SK-N-DZ (cell line): ENCODE data around the gene GLIS1.

ENCODE experiments used
- DNase-seq: peaks from one replicate; pipeline ENCODE4 v3.0.0-alpha.2; 2015; ENCODE audit warnings: low spot score

GLIS1 gene

DNA sequence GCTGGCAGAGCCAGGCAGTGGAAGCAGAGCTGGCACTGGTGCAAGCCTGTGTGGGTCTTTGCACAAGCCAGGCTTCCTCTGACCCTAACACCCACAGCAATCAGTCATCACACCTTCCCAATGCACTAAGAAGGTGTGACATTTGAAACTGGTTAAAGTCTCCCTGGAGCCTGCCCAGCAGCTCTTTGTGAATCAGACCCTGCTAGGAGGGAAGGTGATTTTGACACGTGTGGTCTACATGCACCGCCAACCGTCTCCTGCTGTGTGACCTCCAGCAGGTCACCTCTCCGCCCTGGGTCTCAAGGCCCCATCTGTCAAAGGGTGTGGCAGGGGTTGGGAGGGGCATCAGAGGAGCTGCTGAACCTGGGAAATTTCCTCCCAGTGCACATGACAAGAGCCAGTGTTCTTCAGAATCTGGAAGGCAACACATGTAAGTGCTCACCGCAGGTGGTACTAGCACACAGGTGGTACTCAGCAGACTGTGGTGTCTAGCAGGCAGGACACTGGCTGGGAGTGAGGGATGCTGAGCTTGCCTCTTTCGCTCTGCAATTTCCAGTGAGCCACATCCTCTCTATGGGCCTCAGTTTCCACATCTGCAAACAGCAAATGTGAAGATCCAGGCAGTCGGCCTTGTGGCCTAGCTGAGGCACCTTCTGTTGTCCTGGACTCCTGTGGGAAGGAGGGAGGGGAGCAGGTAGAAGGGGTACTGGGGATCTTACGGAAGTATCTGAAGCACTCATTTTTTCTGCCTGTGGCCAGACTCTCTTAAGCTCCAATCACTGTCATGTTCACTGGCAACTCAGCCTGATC, 156.5 kb downstream of the GLIS1 start:
- DNase-seq: no peak

DNA sequence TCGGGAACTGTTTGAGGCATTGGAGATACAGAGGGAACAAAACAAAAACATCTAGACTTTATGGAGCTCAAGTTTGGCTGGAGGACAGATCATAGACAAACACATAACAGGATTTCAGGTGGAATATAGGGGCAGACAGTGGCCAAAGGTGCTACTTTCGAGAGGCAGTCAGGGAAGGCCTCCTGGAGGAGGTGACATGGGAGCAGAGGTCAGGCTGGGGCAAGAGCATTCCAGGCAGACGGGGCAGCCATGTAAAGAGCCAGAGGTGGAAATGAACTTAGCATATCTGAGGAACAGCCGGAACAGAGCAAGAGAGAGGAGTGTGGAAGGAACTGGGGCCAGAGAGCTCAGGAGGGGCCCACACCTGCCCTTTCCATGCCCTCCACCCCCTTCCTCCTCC, 157.5 kb downstream of the GLIS1 start:
- DNase-seq: no peak

DNA sequence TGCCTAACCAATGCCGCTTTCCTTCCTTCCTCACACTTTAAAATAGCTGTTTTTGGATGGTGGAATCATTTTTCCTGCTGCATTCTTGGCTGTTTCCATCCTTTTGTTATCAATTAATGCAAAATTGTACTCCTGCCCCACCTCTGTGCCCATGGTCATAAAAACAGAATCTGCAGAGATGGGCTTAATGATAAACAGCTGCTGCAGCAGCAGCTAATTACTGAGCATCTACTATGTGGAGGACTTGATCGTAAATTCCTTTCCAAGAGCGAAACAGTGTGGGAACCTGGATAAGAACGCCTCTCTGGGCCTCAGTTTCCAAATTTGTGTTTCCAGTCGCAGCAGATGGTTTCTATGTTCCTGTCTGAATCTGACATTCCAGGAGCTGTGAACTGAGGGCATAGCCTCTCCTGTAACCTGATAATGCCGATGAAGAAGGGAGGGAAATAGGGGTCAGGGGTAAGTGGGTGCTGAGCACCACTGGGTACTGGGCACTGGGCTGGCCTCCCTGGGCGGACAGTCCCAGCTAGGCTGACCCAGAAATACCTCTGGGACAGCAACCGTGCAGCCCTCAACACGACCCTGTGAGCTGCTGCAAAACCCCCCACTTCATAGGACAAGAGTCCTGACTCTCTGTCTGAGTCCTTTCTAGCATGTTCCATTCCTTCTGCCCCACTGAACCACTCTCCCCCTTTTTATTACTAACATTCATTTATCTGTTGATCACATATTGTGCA, 158.1 kb downstream of the GLIS1 start:
- no peak for DNase-seq

DNA sequence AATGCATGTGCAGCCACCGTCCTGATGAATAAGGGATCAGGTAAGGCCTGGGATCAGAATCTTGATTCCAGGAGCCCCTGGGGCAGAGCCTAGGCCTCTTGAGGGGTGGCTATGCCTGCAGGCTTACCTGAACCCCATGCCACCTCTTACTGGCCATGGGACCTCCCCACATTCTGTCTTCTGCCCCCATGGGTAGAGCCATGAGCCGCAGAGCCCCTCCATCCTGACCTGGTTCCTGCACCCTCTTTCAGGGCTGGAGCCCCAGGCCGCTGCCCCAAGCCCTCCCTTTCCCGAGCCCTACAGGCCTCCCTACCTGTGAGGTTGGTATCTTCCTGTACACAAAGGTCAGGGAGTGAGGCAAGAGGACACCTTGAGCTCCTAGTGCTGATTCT, 159.0 kb downstream of the GLIS1 start:
- no peak for DNase-seq

DNA sequence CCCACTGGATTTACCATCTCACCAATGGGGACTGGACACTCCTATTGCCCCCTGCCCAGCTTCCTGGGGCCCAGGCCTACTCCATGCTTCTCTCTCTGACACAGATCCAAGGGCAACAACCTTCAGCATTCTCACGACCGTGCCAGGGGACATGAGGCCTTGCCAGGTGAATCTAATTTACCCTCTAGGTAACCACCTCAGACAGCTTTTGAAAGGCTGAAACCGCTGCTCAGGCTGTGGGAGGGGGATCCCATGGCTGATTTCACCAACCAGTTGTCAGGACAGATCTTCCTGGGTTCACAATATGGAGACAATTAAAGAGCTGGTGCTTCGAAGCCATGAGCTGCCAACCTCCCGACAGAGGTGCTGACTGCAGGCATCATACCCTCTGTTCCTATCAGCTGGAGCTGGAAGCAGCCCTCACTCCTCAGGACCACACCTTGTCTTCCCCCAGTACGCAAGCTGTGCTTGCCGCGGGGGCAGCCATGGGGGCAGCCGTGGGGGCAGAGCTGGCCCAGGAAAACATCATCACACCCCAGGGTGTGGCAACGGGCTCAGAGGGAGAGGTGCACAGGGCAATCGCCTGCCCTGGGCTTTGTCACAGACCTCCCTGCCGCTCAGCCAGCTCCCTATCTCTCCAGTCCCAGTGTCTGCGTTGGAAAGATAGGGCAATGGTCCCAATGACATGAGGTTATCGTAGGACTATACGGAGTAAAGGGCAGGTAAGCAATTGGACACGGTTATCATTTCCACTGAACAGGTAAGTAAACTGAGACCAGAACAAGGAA, 159.5 kb downstream of the GLIS1 start:
- no peak for DNase-seq

DNA sequence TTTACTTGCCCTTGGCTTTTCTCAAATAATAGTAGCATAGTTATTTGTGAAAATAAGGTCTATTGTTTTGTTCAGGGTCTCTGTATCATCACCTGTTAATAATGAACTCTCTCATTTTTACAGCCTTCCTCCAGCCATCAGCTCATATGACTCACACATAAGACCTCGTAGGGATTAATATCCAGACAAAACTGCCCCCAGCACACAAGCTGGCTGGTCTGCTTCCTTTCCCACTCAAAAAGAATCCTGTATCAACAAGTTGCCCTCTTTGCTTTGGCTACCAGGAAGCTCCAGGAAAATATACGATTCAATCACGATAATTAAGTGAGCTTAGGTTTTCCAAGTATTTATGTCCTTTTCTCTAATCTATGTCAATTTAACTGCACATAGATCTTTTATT, 160.6 kb downstream of the GLIS1 start:
- no peak for DNase-seq

DNA sequence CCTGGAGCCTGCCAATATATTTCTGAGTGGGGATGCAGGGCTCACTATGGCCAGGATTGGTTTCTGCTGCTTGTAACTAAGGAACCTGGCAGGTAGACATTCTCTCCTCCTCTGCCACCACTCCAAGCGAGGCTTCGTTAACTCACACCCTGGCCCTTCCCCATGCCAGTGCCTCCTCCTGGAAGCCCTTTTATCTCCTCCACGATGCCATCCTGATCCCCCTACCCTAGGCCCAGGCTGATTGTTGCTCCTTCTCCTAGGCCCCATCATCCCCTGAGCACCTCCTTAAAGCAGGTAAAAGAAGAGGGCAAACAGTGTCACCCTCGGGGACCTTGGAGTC, 161.2 kb downstream of the GLIS1 start:
- DNase-seq: no peak

DNA sequence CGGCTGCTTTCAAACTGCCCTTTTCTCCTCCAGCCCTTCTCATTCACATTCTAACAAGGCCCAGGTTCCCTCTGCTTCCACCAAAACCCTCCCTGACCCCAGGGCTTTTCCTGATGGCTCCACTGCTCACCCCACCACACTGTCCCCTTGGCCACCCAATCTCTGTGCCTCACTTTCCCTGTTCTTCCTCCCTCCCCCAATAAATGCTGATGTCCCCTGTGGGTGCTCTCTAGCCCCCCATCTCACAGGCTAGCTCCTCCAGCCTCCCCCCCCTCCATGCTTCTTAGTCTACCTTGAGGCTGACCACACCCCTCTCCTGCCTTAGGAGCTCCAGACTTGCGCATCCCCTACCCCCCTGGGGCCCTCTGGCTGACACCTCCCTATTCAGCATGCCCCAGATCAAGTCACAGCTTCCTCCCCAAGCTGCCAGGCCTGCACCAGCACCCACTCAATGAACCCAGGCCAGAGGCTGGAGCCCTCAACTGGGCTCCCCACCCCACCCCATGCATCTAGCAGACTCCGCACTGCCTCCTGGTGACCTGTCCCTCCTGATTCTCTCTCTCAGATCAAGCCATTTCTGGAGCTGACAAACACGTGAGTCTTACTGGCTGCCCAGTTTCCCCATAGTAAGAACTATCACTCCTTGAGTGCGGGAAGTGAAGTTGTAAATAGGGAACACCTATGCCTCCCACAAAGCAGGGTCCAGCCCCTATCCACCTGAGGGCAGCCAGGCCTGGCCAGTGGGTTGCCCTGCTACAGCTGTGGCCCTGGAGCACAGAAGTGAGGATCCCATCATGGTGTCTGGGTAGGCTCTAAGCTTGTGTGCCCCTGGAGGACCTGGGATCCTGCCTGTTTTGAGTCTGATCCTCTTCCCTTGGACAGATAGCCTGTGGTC, 161.9 kb downstream of the GLIS1 start:
- no peak for DNase-seq

DNA sequence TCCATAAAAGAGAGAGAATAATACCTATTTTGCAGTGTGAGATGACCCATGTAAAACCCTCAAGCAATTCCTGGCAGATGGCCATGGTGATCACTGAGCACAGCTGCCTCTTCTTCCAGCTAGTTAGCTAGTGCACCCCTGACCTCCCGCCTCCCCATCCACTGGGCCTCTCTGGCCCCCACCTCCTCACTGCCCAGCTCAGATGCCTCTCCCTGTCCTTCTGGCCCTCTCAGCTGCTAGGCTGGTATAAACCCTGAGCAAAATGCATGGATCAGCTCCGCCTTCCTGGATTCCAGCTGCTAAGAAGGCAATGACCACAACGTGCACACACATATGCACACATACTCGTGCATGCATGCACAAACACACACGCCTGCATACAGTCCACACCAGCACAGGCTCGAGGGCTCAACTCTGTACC, 162.6 kb downstream of the GLIS1 start:
- DNase-seq: no peak

DNA sequence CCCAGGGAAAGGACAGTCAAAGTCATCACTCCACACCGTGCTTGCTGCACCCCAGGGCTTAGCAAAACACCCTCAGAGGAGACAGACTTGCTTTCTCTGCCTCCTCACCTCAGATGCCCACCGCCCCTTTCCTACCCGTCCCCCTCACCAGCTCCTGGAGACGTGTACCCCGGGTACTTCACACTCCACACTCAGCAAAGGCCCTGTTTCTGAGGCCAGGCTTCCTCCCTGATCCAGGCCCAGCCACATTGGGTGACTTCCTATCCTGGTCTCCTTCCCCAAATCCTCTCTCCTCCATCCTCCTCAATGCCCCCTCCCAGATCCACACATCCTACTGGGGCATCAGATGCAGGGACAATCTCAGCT, 163.0 kb downstream of the GLIS1 start:
- DNase-seq: no peak

DNA sequence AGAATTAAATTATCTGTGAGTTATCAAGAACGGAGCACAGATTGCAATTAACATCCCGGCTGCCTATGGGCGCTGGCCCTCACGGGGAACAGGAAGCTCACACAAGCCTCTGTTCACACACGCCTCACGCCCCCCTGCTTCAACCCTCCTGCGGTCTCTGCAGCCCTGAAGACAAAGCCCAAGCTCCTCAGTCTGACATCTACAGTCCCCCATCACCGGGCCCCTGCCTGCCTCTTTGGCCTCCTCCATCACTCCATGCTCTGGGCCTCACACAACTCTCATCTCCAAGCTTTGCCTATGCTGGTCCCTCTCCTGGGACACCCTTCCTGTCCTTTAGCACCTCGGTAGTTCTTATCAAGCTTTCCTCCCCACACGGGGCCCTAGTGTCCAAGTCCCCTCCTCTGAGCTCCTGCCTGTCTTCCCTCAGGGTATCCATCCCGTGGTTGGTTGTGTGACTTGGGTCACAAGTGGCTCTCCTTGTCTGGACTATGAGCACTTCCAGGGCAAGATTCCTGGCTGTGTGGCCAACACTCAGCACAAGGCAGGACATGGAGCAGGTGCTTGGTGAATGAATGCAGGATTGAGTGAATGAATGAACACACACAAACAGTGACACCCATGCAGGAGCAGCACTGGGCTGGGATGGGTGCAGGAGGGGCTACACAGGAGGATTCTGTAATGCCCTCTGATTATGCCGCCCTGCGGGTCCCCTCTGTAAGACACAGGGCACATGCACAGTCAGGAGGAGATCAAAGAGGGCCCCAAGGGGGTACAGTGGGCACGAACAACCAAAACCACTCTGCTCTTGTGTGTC, 163.6 kb downstream of the GLIS1 start:
- no peak for DNase-seq

DNA sequence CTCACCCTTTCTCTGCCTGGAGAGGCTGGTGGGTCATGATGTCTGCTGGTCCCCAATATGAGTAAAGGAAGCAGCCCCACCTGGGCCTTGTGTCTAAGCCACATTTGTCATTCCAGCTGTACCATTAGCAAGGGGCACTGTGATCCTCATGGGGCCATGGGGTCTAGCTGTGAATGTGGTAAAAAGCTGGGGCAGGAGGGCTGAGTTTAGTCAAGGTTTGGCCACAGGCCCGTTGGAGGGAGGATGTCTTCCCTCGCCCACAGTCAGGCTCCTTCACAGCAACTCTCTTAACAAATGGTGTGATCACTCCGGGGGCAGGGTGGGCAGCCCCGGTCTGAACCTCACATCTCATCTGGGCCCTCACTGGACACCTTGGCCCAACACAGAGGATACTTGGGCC, 164.3 kb downstream of the GLIS1 start:
- DNase-seq: no peak

DNA sequence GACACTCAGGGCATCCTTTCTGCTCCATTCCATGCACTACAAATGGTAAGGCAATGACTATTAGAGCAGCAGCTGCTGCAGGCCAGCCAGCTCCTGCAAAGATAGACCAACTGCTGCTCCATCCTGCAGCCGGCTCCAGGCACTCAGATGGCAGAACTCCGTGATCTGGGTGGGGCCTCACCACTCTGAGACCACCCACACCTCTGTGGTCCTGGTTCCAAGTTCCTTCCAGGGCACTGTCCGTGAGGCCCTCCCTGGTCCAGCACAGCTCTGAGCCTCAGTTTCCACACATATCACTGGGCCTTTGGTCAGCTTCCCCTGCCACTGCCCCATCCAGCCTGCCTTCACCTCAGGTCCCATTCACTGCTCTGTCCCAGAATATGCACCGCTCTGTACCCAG, 165.0 kb downstream of the GLIS1 start:
- no peak for DNase-seq

DNA sequence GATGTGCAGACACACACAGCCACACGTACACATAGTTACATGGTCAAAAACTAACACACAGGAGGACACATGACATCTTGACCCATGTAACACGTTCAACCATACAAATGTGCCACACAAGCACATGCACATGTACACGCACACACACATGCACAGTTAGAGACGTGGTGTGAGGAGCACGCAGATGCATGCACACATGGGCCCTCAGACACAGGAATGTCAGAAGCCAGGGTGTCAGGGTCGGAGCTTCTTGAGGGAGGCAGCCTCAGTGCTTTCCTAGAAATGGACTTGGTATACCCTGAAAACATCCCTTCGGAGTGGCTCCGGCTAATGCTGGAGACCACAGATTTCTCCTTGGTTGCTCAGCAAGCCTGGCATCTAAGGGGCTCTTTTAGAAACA, 165.4 kb downstream of the GLIS1 start:
- DNase-seq: no peak

DNA sequence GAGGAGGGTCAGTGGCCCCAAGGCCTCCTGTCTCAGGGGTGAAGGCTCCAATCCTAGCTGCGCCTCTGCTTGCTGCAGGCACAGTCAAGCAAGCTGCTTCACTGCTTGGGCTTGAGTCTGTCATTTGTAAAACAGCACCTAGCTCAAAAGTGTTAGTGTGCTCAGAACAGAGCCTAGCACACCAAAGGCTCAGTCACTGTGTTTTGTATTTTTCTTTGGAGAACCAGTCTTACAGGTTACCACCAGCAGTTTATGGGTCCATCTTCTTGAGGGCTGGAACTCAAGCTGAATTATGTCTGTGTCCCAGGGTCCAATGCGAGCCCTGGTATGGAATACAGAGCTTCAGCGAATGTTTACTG, 166.2 kb downstream of the GLIS1 start:
- DNase-seq: no peak

DNA sequence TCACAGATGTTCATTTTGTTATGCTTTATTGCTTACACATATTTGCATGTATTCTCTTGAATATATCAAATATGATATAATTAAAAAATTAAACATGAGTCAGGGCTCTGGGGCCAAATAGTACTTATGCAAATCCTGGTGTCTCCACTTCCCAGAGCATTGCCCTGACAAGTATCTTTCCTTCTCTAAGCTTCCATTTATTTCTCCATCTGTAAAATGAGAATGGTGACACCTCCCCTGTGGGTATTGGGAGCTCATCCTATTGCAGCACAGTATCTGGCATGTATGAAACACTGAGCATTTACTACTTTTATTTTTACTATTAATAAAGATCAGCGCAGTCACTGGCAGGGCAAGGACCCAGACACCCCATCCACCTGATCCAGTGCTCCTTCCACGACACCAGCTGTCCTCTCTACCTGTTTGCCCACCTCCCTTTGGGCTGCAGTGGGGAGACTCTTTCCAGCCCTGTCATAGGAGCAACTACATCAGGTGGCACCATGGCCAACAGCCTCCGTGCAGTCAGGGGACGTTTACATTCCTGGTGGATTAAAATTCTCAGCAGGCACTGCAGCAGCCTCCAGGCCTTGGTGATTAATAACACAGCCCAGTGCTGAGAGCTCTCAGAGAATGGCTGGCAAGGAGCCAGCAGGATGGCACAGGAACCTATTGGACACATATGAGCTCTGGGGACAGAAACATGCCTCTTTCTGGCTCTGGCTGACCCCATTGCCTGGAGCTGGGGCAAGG, 166.7 kb downstream of the GLIS1 start:
- DNase-seq: no peak

DNA sequence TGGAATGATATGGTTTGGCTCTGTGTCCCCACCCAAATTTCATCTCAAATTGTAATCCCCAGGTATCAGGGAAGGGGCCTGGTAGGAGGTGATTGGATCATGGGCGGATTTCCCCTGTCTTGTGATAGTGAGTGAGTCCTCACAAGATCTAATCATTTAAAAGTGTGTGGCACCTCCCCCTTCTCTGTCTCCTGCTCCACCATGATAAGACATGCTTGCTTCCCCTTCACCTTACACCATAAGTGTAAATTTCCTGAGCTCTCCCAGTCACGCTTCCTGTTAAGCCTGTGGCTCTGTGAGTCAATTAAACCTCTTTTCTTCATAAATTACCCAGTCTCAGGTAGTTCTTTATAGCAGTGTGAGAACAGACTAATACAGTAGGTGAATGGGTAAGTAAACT, 170.4 kb downstream of the GLIS1 start:
- no peak for DNase-seq

DNA sequence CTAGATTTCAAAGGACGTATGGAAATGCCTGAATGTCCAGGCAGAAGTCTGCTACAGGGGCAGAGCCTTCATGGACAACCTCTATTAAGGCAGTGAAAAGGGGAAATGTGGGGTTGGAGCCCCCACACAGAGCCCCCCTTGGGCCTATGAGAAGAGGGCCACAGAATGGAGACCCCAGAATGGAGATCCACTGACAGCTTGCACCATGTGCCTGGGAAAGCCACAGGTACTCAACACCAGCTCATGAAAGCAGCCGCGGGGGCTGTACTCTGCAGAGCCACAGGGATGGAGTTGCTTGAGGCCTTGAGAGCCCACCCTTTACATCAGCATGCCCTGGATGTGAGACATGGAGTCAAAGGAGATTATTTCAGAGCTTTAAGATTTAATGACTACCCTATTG, 171.1 kb downstream of the GLIS1 start:
- DNase-seq: no peak

DNA sequence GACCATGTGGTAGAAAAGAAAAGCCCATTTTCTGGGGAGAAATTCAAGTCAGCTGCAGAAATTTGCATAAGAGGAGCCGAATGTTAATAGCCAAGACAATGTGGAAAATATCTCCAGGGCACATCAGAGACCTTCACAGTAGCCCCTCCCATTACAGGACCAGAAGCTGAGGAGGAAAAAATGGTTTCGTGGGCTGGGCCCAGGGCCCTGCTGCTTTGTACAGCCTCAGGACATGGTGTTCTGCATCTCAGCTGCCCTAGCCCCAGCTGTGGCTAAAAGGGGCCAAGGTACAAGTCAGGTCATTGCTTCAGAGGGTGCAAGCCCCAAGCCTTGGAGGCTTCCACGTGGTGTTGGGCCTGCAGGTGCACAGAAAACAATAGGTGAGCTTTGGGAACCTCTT, 171.5 kb downstream of the GLIS1 start:
- no peak for DNase-seq

DNA sequence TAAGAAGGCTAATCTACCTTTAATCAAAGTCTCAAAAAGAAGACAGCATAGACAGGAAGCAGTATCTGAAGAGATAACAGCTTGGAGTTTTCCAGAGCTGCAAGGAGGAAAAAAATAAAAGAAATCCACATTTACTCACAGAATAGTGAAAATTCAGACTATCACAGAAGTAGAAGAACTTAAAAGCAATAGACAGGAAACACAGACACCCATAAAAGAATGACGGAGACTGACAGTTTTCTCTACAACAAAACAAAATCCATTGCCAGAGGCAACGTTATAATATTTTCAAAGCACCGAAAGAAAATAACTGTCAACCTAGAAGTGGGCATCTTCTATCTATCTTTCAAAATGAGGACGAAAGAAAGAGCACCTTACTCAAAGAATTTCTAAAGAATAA, 175.4 kb downstream of the GLIS1 start:
- no peak for DNase-seq
